Thyroid gland (tissue), 4 donors: ENCODE results near the gene SUPT5H. TPM values are rescaled to one million over a fixed set of nuclear protein-coding genes. Genes with fewer than 3 reads are reported as not detected.
A peak's percentile ranks its signal among the peaks of the same experiment; 100 is the strongest.

Source experiments
- DNase-seq, 2 donors: peaks; one replicate each; pipeline ENCODE4 v3.0.0-alpha.2; 2019
- H3K27ac ChIP-seq, 3 donors: fragments of 200-600 bp; sonication (generic); 1 replicate in 2 of 3; 2 replicates in 1 of 3; pipeline ENCODE4 v1.5.1; 2016 to 2019; ENCODE audit warnings: mild to moderate bottlenecking in 1 of 3, moderate library complexity in 1 of 3
- H3K27me3 ChIP-seq: fragments of 200-600 bp; sonication (generic); one replicate; pipeline ENCODE4 v1.5.1; 2019
- H3K36me3 ChIP-seq, 2 donors: fragments of 200-600 bp; sonication (generic); one replicate each; pipeline ENCODE4 v1.5.1; 2016 to 2019
- H3K4me1 ChIP-seq, 2 donors: fragments of 200-600 bp; sonication (generic); one replicate each; pipeline ENCODE4 v1.5.1; 2017 to 2019
- H3K4me3 ChIP-seq, 3 donors: fragments of 200-600 bp; sonication (generic); replicated peaks in 1 of 3; 1 replicate in 2 of 3; 2 replicates in 1 of 3; pipeline ENCODE4 v1.5.1; 2016; ENCODE audit warnings: mild to moderate bottlenecking in 1 of 3
- H3K9me3 ChIP-seq: fragments of 200-600 bp; sonication (generic); one replicate; pipeline ENCODE4 v1.5.1; 2017
- CTCF ChIP-seq, 6 experiments: fragments of 200-600 bp in 3 of 6; fragments of 450-650 bp in 3 of 6; sonication (generic) in 3 of 6; IDR thresholded peaks; one replicate each; pipeline ENCODE4 v1.5.1; 2016 to 2019; ENCODE audit warnings: antibody characterized with exemption in 6 of 6, mild to moderate bottlenecking in 2 of 6, inconsistent platforms in 1 of 6, moderate library complexity in 1 of 6
- POLR2A ChIP-seq, 2 donors: fragments of 450-650 bp; IDR thresholded peaks; one replicate each; pipeline ENCODE4 v1.6.1; 2017; ENCODE audit warnings: antibody characterized with exemption in 2 of 2, mild to moderate bottlenecking in 2 of 2, moderate library complexity in 1 of 2
- WGBS, 2 donors: methylation state at CpG; one replicate each; pipeline ENCODE4 v1.1.5; 2017; 5-methylcytosine and 5-hydroxymethylcytosine counted together
- intact Hi-C: fragments of 100-400 bp; cut with DNase I; formaldehyde crosslinking; loops from one replicate; pipeline ENCODE4 v1.15.1; 2023
- total RNA-seq, 4 donors: library from RNA; depleted of rRNA; stranded (reverse); fragments of >200 nt; gene quantifications; one replicate each; pipeline ENCODE4 v1.2.3, GENCODE V29; 2016

Gene SUPT5H
- total RNA-seq, result 100 to 1,000 TPM in 2 of 4 donors, 10 to 100 TPM in 2; 93.6 to 203 (median 116) TPM

GRCh38 chr19:39445196-39446111 is at the start of gene SUPT5H:
SUPT5H (plus strand) TSS chr19:39445582; CDS start chr19:39445891, 309 bp downstream.
- H3K36me3 ChIP-seq, result no peaks in the 10 kb centered on the region
- no peaks in the 10 kb centered on the region for H3K9me3 ChIP-seq
- 0% methylated on average over 34 to 56 of the region's 68 CpGs for WGBS, 2 donors
- TF ChIP-seq CTCF (IDR thresholded peaks at IDR 0.05) (peak in 1 of 6 experiments; percentile 19), POLR2A (IDR thresholded peaks at IDR 0.05) (peak; percentile 55 to 95)
- H3K4me1 ChIP-seq, result peaks cover 21 to 25% of the 10 kb centered on the region in 2 donors
- DNase-seq, result peak; percentile 98
- intact Hi-C loops, result loop anchor here (10.0 kb wide), 1 partner anchor 89 kb away; the partner anchor contains the start of gene EID2B
- H3K27me3 ChIP-seq, result no peaks in the 10 kb centered on the region
- H3K4me3 ChIP-seq, result peak within 1 kb of the TSS; percentile 71 to 86 (median 85)
- peak within 1 kb of the TSS; percentile 84 to 90 (median 88) for H3K27ac ChIP-seq

GRCh38 chr19:39397360-39398296 is 47.8 kb upstream of the SUPT5H start:
- peaks cover 27 to 52% of the 10 kb centered on the region in 2 donors for H3K4me1 ChIP-seq
- no peaks in the 10 kb centered on the region for H3K27me3 ChIP-seq
- peak; percentile 85 to 88 for DNase-seq
- peaks cover 4 to 6% of the 10 kb centered on the region in 2 donors for H3K36me3 ChIP-seq
- H3K27ac ChIP-seq, result peak overlapping the region; percentile 74 to 100 (median 99)
- H3K4me3 ChIP-seq, result no peak overlapping the region
- no peak for TF ChIP-seq POLR2A (IDR thresholded peaks at IDR 0.05)
- peak; percentile 85 to 97 (median 96) for TF ChIP-seq CTCF (IDR thresholded peaks at IDR 0.05)
- intact Hi-C loops, result no loop called here
- no peaks in the 10 kb centered on the region for H3K9me3 ChIP-seq
- 33 to 34% methylated on average over 10 to 16 of the region's 17 CpGs for WGBS, 2 donors

GRCh38 chr19:39398297-39398864 is 47.0 kb upstream of the SUPT5H start:
- Histone ChIP-seq H3K4me3 (no peak overlapping the region), H3K27ac (peak overlapping the region; percentile 74 to 100 (median 99)), H3K36me3 (peaks cover 4 to 6% of the 10 kb centered on the region in 2 donors), H3K27me3 (no peaks in the 10 kb centered on the region), H3K4me1 (peaks cover 33 to 53% of the 10 kb centered on the region in 2 donors), H3K9me3 (no peaks in the 10 kb centered on the region)
- intact Hi-C loops, result no loop called here
- 77 to 85% methylated on average over 11 of the region's 11 CpGs for WGBS, 2 donors
- no peak for TF ChIP-seq CTCF (IDR thresholded peaks at IDR 0.05)
- peak; percentile 37 to 53 for DNase-seq

- peak overlapping the region; percentile 74 to 100 (median 99) for H3K27ac ChIP-seq
- H3K9me3 ChIP-seq, result no peaks in the 10 kb centered on the region
- no peak overlapping the region for H3K4me3 ChIP-seq
- H3K4me1 ChIP-seq, result peaks cover 41 to 61% of the 10 kb centered on the region in 2 donors
- DNase-seq, result no peak
- TF ChIP-seq CTCF (IDR thresholded peaks at IDR 0.05), result no peak
- TF ChIP-seq POLR2A (IDR thresholded peaks at IDR 0.05), result no peak
- WGBS, 2 donors, result 81 to 90% methylated on average over 4 of the region's 4 CpGs
- H3K36me3 ChIP-seq, result peaks cover 0 to 4% of the 10 kb centered on the region in 2 donors
- intact Hi-C loops, result no loop called here
- no peaks in the 10 kb centered on the region for H3K27me3 ChIP-seq
Measured at GRCh38 chr19:39399668-39400050, 45.7 kb upstream of the SUPT5H start.
